Activated T-cell treated with anti-CD3 and anti-CD28 coated beads, Interleukin-2, amount 50 U/mL, for 72 hours (primary cell): ENCODE measurements around the gene VSX1. TPM values are rescaled to one million over a fixed set of nuclear protein-coding genes. Genes with fewer than 3 reads are reported as not detected.

ENCODE experiments used
- ATAC-seq, 2 donors: fragments of 150-1000 bp; cut with Tn5 transposase; replicated peaks in 1 of 2; 2 replicates each; pipeline ENCODE4 v1.10.0; 2021; ENCODE audit warnings: moderate library complexity in 2 of 2, mild to moderate bottlenecking in 1 of 2
- DNase-seq, 2 donors: peaks; one replicate each; pipeline ENCODE4 v3.0.0; 2021 to 2022; ENCODE audit warnings: mixed read lengths in 1 of 2
- H3K27ac Mint-ChIP-seq: one replicate; pipeline ENCODE4 v1.8.0; 2022; ENCODE audit warnings: mild to moderate bottlenecking, moderate library complexity, mixed read lengths
- H3K27me3 Mint-ChIP-seq: one replicate; pipeline ENCODE4 v1.8.0; 2022; ENCODE audit warnings: low read depth, mixed read lengths
- H3K36me3 Mint-ChIP-seq, 2 donors: one replicate each; pipeline ENCODE4 v1.8.0; 2022; ENCODE audit warnings: mixed read lengths in 2 of 2, mild to moderate bottlenecking in 1 of 2; ENCODE audit not compliant: insufficient read depth in 2 of 2
- H3K4me1 Mint-ChIP-seq: one replicate; pipeline ENCODE4 v1.8.0; 2022; ENCODE audit warnings: low read depth, mixed read lengths
- H3K4me3 Mint-ChIP-seq, 2 donors: one replicate each; pipeline ENCODE4 v1.8.0; 2022; ENCODE audit warnings: mild to moderate bottlenecking in 2 of 2, mixed read lengths in 2 of 2, moderate library complexity in 2 of 2
- H3K9me3 Mint-ChIP-seq, 2 donors: one replicate each; pipeline ENCODE4 v1.8.0; 2022; ENCODE audit warnings: mixed read lengths in 2 of 2
- total RNA-seq, 2 donors: library from RNA; stranded (reverse); gene quantifications; one replicate each; pipeline ENCODE4 v1.2.3, GENCODE V29; 2022

Gene VSX1
- total RNA-seq = under 1 TPM in 1 of 2 donors, not detected in 1; 0.12 TPM

DNA sequence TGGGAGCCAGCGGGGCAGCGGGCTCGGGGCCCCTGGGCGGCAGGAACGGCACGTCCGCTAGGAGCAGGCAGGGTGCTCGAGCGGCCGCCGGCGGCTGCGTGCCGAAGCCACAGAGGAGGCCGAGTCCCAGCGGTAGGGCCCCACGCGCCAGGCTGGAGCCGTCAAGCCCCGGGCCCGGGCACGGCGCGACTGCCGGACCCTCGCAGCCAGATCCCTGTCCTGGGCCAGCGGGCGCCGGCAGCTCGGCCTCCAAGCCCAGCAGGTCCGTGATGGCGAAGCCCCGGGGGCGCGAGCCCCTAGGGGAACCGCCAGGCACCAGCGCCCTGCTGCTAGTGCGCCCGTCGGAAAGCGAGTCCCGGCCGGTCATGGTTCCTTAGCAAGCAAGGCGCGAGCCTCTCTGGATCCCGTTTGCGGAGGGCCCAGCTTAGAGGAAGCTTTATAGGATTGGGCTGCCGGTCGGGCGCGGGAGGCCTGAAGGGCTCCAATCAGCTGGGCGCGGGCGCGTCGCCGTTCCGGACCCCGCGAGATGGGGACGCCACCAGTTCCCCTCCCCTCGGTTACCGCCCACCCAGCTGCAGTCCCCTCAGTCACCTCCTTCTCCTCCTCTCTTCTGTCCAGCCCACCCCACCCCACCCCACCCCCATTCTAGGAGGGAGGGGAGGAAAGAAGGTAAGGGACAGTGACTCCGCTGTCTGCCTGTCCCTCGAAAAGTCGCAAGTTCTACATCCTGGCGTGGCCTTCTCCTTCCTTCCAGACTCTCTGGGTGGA, at the start of gene VSX1:
TSS of gene VSX1 (minus strand) at position 412 of the 768 bp plus-strand sequence. CDS start at position 367, 45 bp downstream.
- Mint-ChIP-seq H3K4me1 (peaks cover 41% of the 10 kb centered on the region), H3K4me3 (peak within 1 kb of the TSS; percentile 80 to 82), H3K36me3 (no peaks in the 10 kb centered on the region), H3K9me3 (no peaks in the 10 kb centered on the region), H3K27ac (no peak within 1 kb of the TSS), H3K27me3 (peaks cover 88% of the 10 kb centered on the region)
- no peak for DNase-seq
- ATAC-seq = no peak

- no peak for DNase-seq
- no peaks in the 10 kb centered on the region for H3K4me1 Mint-ChIP-seq
- no peaks in the 10 kb centered on the region for H3K27me3 Mint-ChIP-seq
- peaks cover 0 to 2% of the 10 kb centered on the region in 2 donors for H3K9me3 Mint-ChIP-seq
- ATAC-seq = no peak
- no peak overlapping the region for H3K4me3 Mint-ChIP-seq
- no peak overlapping the region for H3K27ac Mint-ChIP-seq
- no peaks in the 10 kb centered on the region for H3K36me3 Mint-ChIP-seq
Observed at GRCh38 chr20:25129908-25130307, 48.0 kb upstream of the VSX1 start.

- H3K4me3 Mint-ChIP-seq = no peak overlapping the region
- ATAC-seq = no peak
- H3K9me3 Mint-ChIP-seq = peaks cover 0 to 2% of the 10 kb centered on the region in 2 donors
- DNase-seq = no peak
- H3K4me1 Mint-ChIP-seq = no peaks in the 10 kb centered on the region
- no peaks in the 10 kb centered on the region for H3K27me3 Mint-ChIP-seq
- no peak overlapping the region for H3K27ac Mint-ChIP-seq
- H3K36me3 Mint-ChIP-seq = no peaks in the 10 kb centered on the region
Observed at GRCh38 chr20:25129428-25129827, 47.5 kb upstream of the VSX1 start.

- Mint-ChIP-seq H3K36me3 (no peaks in the 10 kb centered on the region), H3K4me1 (no peaks in the 10 kb centered on the region), H3K4me3 (no peak overlapping the region)
Observed at GRCh38 chr20:25128649-25129048, 46.7 kb upstream of the VSX1 start.

GRCh38 chr20:25127761-25128537, 46.0 kb upstream of the VSX1 start:
- Mint-ChIP-seq H3K27ac (no peak overlapping the region), H3K36me3 (no peaks in the 10 kb centered on the region), H3K9me3 (peaks cover 0 to 2% of the 10 kb centered on the region in 2 donors), H3K4me1 (no peaks in the 10 kb centered on the region), H3K4me3 (no peak overlapping the region), H3K27me3 (no peaks in the 10 kb centered on the region)
- DNase-seq (no peak), ATAC-seq (no peak)

More at GRCh38 chr20:25128649-25129048, 46.7 kb upstream of the VSX1 start:
- no peak for DNase-seq
- no peaks in the 10 kb centered on the region for H3K27me3 Mint-ChIP-seq
- H3K9me3 Mint-ChIP-seq = peaks cover 0 to 2% of the 10 kb centered on the region in 2 donors
- no peak for ATAC-seq
- no peak overlapping the region for H3K27ac Mint-ChIP-seq

GRCh38 chr20:25126204-25127029, 44.5 kb upstream of the VSX1 start:
- no peak overlapping the region for H3K27ac Mint-ChIP-seq

GRCh38 chr20:25125636-25126035, 43.7 kb upstream of the VSX1 start:
- no peaks in the 10 kb centered on the region for H3K27me3 Mint-ChIP-seq
- no peak overlapping the region for H3K27ac Mint-ChIP-seq
- no peak for ATAC-seq
- peaks cover 0 to 2% of the 10 kb centered on the region in 2 donors for H3K9me3 Mint-ChIP-seq
- H3K4me1 Mint-ChIP-seq = no peaks in the 10 kb centered on the region
- no peak for DNase-seq
- no peaks in the 10 kb centered on the region for H3K36me3 Mint-ChIP-seq
- H3K4me3 Mint-ChIP-seq = no peak overlapping the region

More at GRCh38 chr20:25126204-25127029, 44.5 kb upstream of the VSX1 start:
- H3K9me3 Mint-ChIP-seq = peaks cover 0 to 2% of the 10 kb centered on the region in 2 donors
- no peaks in the 10 kb centered on the region for H3K27me3 Mint-ChIP-seq
- ATAC-seq (no peak), DNase-seq (no peak)
- H3K4me1 Mint-ChIP-seq = no peaks in the 10 kb centered on the region
- no peak overlapping the region for H3K4me3 Mint-ChIP-seq
- H3K36me3 Mint-ChIP-seq = no peaks in the 10 kb centered on the region

GRCh38 chr20:25120920-25121319, 39.0 kb upstream of the VSX1 start:
- no peaks in the 10 kb centered on the region for H3K36me3 Mint-ChIP-seq
- H3K4me3 Mint-ChIP-seq = no peak overlapping the region
- H3K27me3 Mint-ChIP-seq = peaks cover 6% of the 10 kb centered on the region
- no peak overlapping the region for H3K27ac Mint-ChIP-seq
- H3K9me3 Mint-ChIP-seq = no peaks in the 10 kb centered on the region
- no peaks in the 10 kb centered on the region for H3K4me1 Mint-ChIP-seq
- DNase-seq (no peak), ATAC-seq (no peak)

GRCh38 chr20:25120457-25120856, 38.5 kb upstream of the VSX1 start:
- no peaks in the 10 kb centered on the region for H3K4me1 Mint-ChIP-seq
- H3K27ac Mint-ChIP-seq = no peak overlapping the region
- no peak overlapping the region for H3K4me3 Mint-ChIP-seq
- no peaks in the 10 kb centered on the region for H3K9me3 Mint-ChIP-seq
- H3K27me3 Mint-ChIP-seq = peaks cover 6% of the 10 kb centered on the region
- no peak for DNase-seq
- H3K36me3 Mint-ChIP-seq = no peaks in the 10 kb centered on the region
- ATAC-seq = no peak

DNA sequence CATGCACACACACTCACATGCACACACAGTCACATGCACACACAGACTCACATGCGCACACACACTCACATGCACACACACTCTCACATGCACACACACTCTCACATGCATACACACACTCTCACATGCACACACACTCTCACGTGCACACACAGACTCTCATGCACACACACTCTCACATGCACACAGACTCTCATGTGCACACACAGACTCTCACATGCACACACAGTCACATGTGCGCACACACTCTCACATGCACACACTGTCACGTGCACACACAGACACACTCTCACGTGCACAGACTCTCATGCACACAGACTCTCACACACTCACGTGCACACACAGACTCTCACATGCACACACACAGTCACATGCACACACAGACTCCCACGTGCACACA, 36.6 kb upstream of the VSX1 start:
- Mint-ChIP-seq H3K27me3 (peaks cover 6% of the 10 kb centered on the region), H3K4me3 (no peak overlapping the region), H3K4me1 (no peaks in the 10 kb centered on the region), H3K36me3 (no peaks in the 10 kb centered on the region), H3K27ac (no peak overlapping the region), H3K9me3 (no peaks in the 10 kb centered on the region)
- DNase-seq = no peak
- ATAC-seq = no peak

DNA sequence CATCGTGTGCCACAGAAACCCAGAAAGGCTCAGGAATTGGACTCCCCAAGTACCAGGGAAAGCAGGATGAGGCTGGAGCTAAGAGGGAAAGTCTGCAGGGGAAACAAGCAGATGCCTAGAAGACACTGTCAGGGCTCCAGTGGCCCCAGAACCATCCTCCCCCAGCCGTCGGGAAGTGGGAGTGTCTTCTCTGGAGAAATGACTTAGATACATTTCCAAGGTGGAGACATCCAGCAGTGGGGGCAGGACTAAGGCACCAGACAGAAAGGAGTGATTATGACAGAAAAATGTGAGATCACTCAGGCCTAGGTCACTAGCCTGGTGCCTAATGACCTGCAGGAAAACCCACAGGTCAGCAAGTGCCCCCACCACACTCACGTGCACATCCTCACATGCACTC, 36.0 kb upstream of the VSX1 start:
- Mint-ChIP-seq H3K27ac (no peak overlapping the region), H3K9me3 (no peaks in the 10 kb centered on the region), H3K4me1 (no peaks in the 10 kb centered on the region), H3K27me3 (peaks cover 6% of the 10 kb centered on the region), H3K4me3 (no peak overlapping the region), H3K36me3 (no peaks in the 10 kb centered on the region)
- ATAC-seq = no peak
- DNase-seq = no peak

- DNase-seq (no peak), ATAC-seq (no peak)
- Mint-ChIP-seq H3K36me3 (no peaks in the 10 kb centered on the region), H3K9me3 (no peaks in the 10 kb centered on the region), H3K27me3 (peaks cover 6% of the 10 kb centered on the region), H3K4me3 (no peak overlapping the region), H3K4me1 (no peaks in the 10 kb centered on the region), H3K27ac (no peak overlapping the region)
Observed at GRCh38 chr20:25116739-25117458, 35.0 kb upstream of the VSX1 start.
